GM12892 (cell line): ENCODE data around the gene REN.

ENCODE experiments used
- DNase-seq: peaks from one replicate; pipeline ENCODE4 v3.0.0; 2011; ENCODE audit not compliant: insufficient read length
- FAIRE-seq: peaks from 2 replicates; lab custom pipeline; 2011; peaks lifted over from hg19 to GRCh38; lab: Jason Lieb, UNC
- POLR2A ChIP-seq: IDR thresholded peaks from 2 replicates; pipeline ENCODE4 v1.6.1; 2011; ENCODE audit warnings: low read depth, low read length, control low read depth
- POLR2AphosphoS5 ChIP-seq: IDR thresholded peaks from 2 replicates; pipeline ENCODE4 v1.6.1; 2011; ENCODE audit warnings: low read depth, low read length, control low read depth
- TAF1 ChIP-seq: IDR thresholded peaks from 2 replicates; pipeline ENCODE4 v1.6.1; 2011; ENCODE audit warnings: low read depth, mild to moderate bottlenecking, control low read depth, low read length, borderline replicate concordance

Gene REN

DNA sequence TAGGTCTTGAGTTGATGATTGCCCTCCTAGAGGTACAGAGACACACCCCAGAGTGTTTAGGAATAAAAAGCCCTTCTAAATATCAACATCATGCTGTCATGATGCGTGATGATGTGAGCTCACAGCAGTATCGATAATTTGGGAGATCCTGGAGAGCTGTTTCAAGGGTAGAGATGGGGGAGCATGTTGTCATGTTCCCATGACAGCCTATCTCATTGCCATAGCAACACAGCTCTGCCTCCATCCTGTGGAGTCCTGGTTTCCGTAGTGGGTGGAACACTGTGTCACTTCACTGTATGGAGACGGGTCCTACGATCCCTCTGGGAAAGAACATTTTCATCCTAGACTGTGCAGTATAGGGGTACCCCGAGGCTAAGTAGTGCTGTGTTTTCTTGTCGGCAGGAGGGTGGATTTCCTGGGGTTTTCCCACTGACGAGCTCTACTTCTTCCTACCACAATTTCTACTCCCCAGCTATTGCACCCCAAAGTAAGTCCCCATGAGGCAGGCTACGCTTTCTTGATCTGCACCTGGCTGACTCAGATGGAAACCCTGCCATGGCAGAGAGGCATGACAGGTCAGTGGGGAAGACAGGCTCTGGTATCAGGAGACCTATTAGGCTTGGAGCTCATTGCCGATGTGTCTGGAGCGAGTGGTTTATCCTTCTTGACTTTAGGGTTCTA, 23.0 kb upstream of the REN start:
- DNase-seq (no peak), FAIRE-seq (no peak)
- TF ChIP-seq POLR2AphosphoS5, result no peak

- no peak for DNase-seq
- no peak for TF ChIP-seq POLR2A
- TF ChIP-seq POLR2AphosphoS5, result no peak
- no peak for TF ChIP-seq TAF1
- FAIRE-seq, result no peak
These were observed 20.5 kb upstream of the REN start for GRCh38 chr1:204186597-204186996.

DNA sequence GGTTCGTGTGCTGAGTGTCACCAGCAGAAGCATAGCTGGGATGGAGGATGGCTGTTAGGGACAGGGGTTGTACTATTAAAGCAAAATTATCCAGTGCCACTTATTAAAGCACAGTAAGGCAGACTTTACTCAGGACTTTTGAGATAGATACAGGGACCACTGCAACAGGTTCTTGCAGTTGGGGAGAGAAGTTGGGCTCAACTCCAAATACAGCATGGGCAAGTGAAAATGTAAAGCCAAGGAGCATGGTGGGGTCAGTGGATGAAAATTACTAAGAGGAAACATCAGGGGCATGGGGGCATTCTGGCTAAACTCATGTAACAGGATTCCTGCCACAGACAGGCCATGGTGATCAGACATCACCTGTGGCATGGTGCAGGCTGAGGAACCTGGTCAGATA, 15.0 kb upstream of the REN start:
- TF ChIP-seq POLR2A (no peak), POLR2AphosphoS5 (no peak), TAF1 (no peak)
- no peak for FAIRE-seq
- no peak for DNase-seq

GRCh38 chr1:204180133-204180532, 14.0 kb upstream of the REN start:
- DNase-seq, result no peak
- FAIRE-seq, result no peak
- no peak for TF ChIP-seq TAF1
- TF ChIP-seq POLR2A, result no peak
- TF ChIP-seq POLR2AphosphoS5, result no peak

DNA sequence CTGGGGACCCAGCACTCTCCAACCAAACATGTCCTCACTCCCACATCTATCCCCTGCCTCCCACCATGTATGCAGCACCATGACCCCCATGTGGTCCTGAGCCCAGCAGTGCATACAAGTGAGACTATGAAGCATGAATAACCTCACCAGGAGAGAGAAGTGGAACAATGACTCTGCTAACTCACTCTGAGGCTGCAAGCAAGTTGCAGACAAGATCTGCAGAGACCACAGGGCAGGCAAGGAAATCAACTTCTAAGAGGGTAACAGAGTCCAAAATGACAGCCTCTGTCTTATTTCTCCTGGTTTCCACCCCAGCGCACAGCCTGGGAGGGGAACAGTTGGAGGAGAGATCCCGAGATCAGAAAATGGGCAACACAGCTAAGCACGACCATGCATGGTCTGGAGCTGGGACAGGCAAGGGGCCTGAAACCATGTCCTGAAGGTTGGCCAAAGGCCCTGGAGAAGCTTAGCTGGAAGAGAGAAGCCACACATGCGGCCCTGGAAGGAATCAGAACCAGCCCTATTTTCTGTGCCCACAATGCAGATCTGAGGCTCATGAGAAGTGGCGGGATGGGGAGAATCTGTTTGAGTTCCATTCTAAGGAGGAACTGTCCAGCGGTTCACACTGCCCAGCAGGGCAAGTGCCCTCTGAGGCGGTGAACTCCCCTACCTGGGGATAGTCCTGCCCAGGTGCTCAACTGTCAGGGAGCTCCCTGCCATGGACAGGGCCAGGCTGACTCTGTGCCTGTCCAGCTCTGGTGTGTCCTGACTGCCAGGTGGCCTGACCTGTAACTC, 12.5 kb upstream of the REN start:
- FAIRE-seq (no peak), DNase-seq (no peak)
- TF ChIP-seq POLR2AphosphoS5, result no peak
- TF ChIP-seq POLR2A, result no peak
- TF ChIP-seq TAF1, result no peak

DNA sequence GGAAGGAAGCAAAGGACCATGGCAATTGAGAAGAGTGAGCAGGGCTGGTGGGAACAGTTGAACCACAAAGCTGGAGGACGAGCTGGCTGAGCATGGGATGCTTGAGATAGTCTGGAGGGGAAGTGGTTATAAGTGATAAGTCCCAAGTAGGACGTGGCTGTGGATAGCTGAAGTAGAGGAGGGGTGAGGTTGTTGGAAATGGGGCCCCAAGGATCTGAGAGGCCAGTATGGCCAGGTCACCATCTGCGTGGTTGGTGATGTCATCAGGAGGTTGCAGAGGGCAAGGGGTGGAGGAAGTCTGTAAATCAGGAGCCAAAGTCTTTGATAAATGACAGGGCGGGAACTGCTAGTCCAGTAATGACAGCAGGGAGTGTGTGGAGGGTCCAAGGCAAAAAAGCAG, 11.0 kb upstream of the REN start:
- no peak for DNase-seq
- FAIRE-seq, result no peak
- no peak for TF ChIP-seq TAF1

GRCh38 chr1:204176049-204176448, 9.9 kb upstream of the REN start:
- DNase-seq (no peak), FAIRE-seq (no peak)
- TF ChIP-seq POLR2A (no peak), POLR2AphosphoS5 (no peak), TAF1 (no peak)

- DNase-seq (no peak), FAIRE-seq (no peak)
- TF ChIP-seq TAF1, result no peak
- TF ChIP-seq POLR2A, result no peak
- TF ChIP-seq POLR2AphosphoS5, result no peak
These were observed 8.8 kb upstream of the REN start for GRCh38 chr1:204174958-204175357.

GRCh38 chr1:204172404-204173029, 6.4 kb upstream of the REN start:
- FAIRE-seq, result no peak
- TF ChIP-seq POLR2AphosphoS5, result no peak
- TF ChIP-seq TAF1, result no peak
- TF ChIP-seq POLR2A, result no peak
- DNase-seq, result no peak

DNA sequence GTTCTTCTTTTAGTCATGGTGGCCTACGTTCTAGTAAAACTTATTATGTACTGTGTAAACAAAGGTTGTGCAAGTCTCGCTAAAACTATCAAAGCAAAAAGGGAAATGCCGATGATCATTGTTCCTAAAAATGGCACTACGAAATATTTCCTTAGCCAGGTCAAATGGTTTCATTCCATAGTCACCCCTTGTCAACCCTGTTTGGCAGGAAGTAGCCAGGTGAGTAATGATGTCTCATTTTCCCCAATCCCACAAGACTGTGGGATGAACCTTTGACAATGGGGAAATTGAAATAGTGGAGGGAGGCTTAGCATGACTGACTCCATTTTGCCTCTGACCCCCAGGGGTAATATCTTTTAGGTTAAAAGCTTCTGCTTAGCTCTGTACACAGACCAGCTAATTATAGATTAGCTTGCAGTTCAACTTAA, 5.6 kb upstream of the REN start:
- DNase-seq (no peak), FAIRE-seq (no peak)
- TF ChIP-seq POLR2AphosphoS5 (no peak), TAF1 (no peak), POLR2A (no peak)

- TF ChIP-seq POLR2AphosphoS5 (no peak), TAF1 (no peak), POLR2A (no peak)
- DNase-seq, result no peak
- no peak for FAIRE-seq
These were observed 4.5 kb upstream of the REN start for GRCh38 chr1:204170494-204171155.

- FAIRE-seq, result no peak
- TF ChIP-seq POLR2A (no peak), TAF1 (no peak), POLR2AphosphoS5 (no peak)
- DNase-seq, result no peak
These were observed 3.7 kb upstream of the REN start for GRCh38 chr1:204169858-204170257.

DNA sequence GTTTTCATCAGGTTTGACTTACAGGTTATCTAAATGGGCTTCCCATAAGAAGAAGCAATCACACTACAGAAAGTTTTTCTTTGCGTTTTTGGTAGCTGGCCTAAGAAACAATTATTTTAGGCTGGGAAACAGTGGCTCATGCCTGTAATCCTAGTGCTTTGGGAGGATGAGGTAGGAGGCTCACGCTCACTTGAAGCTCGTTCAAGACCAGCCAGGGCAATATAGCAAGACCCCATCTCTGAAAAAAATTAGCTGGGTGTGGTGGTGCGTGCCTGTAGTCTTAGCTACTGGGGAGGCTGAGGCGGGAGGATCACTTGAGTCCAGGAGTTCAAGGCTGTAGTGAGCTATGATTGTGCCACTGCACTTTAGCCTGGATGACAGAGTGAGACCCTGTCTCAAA, 1.6 kb upstream of the REN start:
- no peak for TF ChIP-seq POLR2A
- no peak for TF ChIP-seq POLR2AphosphoS5
- TF ChIP-seq TAF1, result no peak
- no peak for FAIRE-seq
- no peak for DNase-seq
